OCI-LY1 (cell line): Measurements from ENCODE around the gene TRIOBP.

Experiments used
- EZH2 ChIP-seq: fragments of 200-600 bp; sonication (generic), shearing (Covaris generic); IDR thresholded peaks from 2 replicates; pipeline ENCODE4 v1.8.0; 2017; ENCODE audit warnings: borderline replicate concordance, mixed run types, mild to moderate bottlenecking, antibody characterized with exemption, low read length, moderate library complexity, mixed read lengths
- TF ChIP-seq, protein P1 (sequence below): fragments of 200-600 bp; sonication (generic), shearing (Covaris generic); IDR thresholded peaks from 2 replicates; pipeline ENCODE4 v1.5.1; 2017; ENCODE audit warnings: mild to moderate bottlenecking, antibody characterized with exemption, low read length, moderate library complexity, mixed read lengths

DNA sequence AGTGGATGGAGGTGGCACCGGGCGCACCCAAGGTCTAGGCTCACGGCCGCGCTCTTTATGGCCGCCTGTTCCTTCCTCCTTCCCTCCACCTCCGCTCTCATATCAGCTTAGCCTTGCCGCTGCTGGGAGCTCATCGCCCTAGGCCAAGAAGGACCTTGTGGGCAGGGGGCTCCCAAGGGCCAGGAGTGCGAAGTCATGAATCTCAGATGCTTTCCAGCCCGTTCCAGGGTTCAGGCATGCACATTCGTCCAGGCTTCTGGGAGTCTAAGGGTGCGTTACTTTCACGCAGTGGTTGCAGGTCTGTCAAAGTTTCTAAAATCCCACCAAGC is 122.2 kb downstream of the TRIOBP start:
- no peak for TF ChIP-seq EZH2
- TF ChIP-seq, protein P1, sequence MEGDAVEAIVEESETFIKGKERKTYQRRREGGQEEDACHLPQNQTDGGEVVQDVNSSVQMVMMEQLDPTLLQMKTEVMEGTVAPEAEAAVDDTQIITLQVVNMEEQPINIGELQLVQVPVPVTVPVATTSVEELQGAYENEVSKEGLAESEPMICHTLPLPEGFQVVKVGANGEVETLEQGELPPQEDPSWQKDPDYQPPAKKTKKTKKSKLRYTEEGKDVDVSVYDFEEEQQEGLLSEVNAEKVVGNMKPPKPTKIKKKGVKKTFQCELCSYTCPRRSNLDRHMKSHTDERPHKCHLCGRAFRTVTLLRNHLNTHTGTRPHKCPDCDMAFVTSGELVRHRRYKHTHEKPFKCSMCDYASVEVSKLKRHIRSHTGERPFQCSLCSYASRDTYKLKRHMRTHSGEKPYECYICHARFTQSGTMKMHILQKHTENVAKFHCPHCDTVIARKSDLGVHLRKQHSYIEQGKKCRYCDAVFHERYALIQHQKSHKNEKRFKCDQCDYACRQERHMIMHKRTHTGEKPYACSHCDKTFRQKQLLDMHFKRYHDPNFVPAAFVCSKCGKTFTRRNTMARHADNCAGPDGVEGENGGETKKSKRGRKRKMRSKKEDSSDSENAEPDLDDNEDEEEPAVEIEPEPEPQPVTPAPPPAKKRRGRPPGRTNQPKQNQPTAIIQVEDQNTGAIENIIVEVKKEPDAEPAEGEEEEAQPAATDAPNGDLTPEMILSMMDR: no peak
